Astrocyte of the cerebellum (primary cell): ENCODE data around the gene NEK6.

Experiments
- DNase-seq: peaks from one replicate; pipeline ENCODE4 v3.0.0-alpha.2; 2011; ENCODE audit warnings: low read depth
- H3K4me3 ChIP-seq: 2 replicates; pipeline ENCODE4 v1.5.1; 2011; ENCODE audit warnings: mild to moderate bottlenecking, low read depth, low read length, moderate library complexity
- in situ Hi-C: cut with HindIII; loops from 2 replicates; pipeline ENCODE4 v1.10.0; 2017; ENCODE audit warnings: low sequenced_read_pairs
- TF ChIP-seq, protein P1 (sequence below): IDR thresholded peaks from 2 replicates; pipeline ENCODE4 v1.5.1; 2012; ENCODE audit warnings: low read length, low read depth, moderate library complexity, mild to moderate bottlenecking; ENCODE audit errors: missing control alignments

Gene NEK6

DNA sequence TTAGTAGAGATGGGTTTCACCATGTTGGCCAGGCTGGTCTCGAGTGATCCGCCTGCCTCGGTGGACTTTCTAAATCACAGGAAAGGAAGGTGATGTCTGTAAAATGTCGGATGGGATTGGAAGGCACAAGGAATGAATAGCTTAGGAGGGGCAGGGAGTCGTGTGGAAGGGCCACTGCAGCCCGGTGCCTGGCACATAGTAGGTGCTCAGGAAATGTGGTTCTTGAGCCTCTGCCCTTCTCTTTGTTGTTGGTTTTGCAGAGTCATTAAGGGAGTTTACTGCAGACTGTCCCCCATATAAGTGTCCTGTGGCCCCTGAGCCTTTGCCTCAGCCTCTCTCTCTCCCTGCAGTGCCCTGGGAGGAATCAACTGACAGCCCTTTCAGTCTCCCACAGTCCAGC is 11.8 kb downstream of the NEK6 start:
- TF ChIP-seq, protein P1, sequence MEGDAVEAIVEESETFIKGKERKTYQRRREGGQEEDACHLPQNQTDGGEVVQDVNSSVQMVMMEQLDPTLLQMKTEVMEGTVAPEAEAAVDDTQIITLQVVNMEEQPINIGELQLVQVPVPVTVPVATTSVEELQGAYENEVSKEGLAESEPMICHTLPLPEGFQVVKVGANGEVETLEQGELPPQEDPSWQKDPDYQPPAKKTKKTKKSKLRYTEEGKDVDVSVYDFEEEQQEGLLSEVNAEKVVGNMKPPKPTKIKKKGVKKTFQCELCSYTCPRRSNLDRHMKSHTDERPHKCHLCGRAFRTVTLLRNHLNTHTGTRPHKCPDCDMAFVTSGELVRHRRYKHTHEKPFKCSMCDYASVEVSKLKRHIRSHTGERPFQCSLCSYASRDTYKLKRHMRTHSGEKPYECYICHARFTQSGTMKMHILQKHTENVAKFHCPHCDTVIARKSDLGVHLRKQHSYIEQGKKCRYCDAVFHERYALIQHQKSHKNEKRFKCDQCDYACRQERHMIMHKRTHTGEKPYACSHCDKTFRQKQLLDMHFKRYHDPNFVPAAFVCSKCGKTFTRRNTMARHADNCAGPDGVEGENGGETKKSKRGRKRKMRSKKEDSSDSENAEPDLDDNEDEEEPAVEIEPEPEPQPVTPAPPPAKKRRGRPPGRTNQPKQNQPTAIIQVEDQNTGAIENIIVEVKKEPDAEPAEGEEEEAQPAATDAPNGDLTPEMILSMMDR, result no peak
- DNase-seq, result no peak
- H3K4me3 ChIP-seq, result no peak overlapping the region
- in situ Hi-C loops, result no loop called here

DNA sequence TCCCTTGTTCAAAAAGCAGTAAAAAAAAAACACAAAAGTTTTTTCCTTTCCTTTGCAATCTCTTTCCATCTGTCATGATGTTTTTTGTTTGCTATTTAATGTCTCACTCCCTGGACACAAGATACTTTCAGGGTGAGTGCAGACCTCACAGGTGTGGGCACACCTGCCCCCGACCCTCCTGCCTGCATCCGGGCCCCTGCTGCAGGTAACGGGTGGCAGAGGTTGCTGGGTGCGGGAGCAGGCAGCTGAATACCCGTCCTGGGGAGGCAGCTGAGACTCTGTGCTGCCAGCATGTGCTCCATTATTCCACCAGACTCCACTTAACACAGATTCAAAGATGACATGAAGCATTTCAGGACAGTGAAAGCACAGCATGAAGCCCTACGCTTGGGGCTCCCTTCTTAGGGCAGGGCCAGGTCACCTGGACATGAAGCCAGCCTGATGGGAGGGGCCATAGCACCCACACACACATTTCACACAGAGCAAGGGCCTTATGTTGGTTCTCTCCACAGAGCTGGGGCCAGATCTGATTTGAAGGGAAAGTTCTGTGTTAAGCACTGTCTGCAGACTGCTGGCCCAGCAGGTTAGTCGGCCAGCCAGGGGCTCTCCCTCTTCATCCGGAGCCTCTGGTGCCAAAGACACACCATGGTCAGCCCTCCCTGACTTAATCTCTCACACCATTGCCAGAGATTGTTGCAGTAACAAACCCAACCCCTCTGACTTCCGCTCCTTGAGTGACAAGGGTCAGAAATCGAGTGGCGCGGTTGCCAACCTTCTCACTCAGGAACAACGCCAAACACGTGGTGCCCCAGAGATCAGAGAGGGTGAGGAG is 13.0 kb downstream of the NEK6 start:
- in situ Hi-C loops, result no loop called here

DNA sequence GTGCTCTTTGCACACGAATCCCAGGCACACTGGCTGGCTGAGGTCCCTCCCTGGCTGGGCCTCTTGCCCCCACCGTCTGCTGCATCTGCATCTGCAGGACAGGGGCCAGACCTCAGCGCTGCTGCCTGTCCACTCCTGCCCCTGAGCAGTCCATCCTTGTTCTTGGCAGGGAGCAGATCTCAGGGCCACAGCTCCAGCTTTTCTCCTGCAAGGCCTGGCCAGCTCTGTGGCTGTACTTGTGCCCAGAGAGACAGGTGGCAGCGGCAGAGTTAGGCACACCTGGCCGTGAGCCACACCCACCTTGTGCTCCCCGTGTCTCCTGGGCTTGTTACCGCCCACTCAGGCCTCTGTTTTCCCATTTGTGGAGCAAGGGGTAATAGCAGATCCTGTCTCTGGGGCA is 13.9 kb downstream of the NEK6 start:
- in situ Hi-C loops, result no loop called here
- DNase-seq, result no peak
- no peak overlapping the region for H3K4me3 ChIP-seq
- TF ChIP-seq, protein P1, result no peak

More for the DNA sequence above, 13.0 kb downstream of the NEK6 start:
- H3K4me3 ChIP-seq, result no peak overlapping the region
- no peak for DNase-seq
- TF ChIP-seq, protein P1, result no peak

DNA sequence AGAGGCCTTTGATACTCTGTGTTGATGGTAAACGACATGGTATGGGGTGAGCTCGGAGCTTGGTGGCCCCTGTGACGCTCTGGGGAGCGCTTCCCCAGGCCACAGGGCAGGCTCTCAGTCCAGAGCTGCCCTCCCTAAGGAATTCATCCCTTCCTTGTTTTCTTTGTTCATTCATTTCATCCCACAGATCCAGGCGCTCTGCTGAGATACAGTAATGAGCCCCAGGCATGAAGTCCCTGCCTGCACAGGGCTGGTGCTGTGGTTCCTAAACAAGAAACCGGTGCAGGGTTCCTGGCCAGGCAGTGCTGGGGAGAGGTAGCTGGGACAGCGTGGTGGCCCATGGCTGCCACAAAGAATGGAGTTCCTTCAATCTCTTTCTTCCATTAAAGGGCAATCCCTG is 14.4 kb downstream of the NEK6 start:
- no peak overlapping the region for H3K4me3 ChIP-seq
- DNase-seq, result no peak
- in situ Hi-C loops, result no loop called here
- TF ChIP-seq, protein P1, result no peak

DNA sequence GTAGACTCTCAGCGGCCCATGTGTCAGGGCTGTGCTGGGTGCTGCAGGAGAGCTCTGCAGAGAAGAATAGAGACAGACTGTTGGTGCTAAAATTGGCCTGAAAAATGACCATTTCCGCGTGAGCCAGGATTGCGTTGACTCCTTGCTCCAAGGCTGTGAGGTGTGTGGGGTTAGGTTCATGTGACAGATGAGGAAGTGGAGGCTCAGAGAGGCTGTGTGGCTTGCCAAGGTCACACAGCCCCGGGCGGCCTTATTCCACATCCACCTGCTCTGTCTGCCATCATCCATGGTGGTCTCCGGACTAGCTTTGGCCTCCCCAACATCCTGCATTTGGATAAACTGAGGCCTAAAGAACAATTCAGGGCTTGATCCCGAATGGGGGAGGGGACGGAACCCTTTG is 15.2 kb downstream of the NEK6 start:
- no peak overlapping the region for H3K4me3 ChIP-seq
- DNase-seq, result no peak
- TF ChIP-seq, protein P1, result no peak
- in situ Hi-C loops, result no loop called here

DNA sequence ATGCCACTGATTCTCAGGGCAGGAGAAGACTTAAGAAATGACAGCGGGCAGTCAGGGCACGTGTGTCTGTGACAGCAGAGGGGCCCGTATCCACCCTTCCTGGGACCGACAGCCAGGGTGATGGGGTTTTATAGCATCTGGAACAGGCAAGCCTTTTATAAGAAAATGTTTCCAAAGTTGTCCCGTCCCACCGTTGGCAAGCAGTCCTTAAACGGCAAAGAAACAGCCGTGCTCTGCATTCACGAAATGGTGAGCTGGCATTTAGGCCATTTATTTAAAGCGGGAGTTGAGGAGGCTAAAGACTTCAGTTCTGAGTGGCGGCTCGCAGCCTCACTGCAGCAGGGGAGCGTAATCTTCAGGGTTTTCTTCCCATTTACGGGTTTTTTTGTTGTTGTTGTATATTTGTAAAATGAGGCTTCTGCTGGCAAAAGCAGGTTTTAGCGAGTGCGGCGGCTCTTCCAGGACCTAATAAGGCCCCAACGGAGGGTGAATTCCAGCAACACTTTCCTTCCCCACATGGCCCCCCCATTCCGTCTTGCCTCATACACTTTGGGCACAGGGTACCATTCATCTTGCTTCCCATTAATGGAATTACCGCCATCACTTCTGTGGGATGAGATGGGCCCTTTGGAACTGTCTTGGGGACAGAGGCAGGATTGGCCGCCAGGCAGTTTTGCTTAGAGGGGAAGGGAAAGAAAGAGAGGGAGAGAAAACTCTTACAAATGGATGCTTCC is 15.8 kb downstream of the NEK6 start:
- TF ChIP-seq, protein P1, result no peak
- H3K4me3 ChIP-seq, result no peak overlapping the region
- DNase-seq, result no peak
- in situ Hi-C loops, result no loop called here
